ENCODE data around the gene ACER3.

DNA sequence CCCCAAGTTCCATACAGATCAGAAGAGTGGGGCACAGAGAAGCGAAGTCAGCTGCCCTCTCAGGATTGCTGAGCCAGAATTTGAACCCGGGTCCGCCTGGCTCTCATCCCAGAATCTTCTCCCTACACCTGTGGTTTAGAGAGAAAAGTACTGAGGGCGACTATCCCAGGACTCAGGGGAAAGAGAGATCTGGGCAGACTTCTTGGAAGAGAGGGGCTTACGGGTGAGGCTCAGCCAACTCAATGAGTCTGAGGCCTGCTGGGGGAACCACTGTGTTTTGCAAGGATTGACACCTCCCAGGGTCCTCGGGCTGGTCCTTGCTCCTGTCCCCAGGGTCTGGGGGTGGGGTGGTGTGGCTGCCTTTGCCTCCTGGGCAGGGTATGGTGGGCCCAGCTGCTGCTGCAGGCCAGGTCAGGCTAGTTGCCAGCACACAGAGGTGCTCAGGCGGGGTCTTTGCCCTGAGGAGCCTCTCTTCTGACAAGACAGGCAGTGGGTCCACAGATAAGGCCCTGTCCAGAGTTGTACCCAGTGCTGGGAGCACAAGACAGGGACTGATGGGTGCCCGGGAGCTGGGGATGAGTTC, 207.2 kb downstream of the ACER3 start:
- TF ChIP-seq, protein P1, sequence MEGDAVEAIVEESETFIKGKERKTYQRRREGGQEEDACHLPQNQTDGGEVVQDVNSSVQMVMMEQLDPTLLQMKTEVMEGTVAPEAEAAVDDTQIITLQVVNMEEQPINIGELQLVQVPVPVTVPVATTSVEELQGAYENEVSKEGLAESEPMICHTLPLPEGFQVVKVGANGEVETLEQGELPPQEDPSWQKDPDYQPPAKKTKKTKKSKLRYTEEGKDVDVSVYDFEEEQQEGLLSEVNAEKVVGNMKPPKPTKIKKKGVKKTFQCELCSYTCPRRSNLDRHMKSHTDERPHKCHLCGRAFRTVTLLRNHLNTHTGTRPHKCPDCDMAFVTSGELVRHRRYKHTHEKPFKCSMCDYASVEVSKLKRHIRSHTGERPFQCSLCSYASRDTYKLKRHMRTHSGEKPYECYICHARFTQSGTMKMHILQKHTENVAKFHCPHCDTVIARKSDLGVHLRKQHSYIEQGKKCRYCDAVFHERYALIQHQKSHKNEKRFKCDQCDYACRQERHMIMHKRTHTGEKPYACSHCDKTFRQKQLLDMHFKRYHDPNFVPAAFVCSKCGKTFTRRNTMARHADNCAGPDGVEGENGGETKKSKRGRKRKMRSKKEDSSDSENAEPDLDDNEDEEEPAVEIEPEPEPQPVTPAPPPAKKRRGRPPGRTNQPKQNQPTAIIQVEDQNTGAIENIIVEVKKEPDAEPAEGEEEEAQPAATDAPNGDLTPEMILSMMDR (IDR thresholded peaks at IDR 0.05), result no peak
- TF ChIP-seq POLR2A (IDR thresholded peaks at IDR 0.05) (no peak), POLR2AphosphoS5 (IDR thresholded peaks at IDR 0.05; ENCODE audit: insufficient read depth in 1 of 2, low read depth in 1 of 2) (no peak)
